ENCODE measurements around the gene RABAC1. TPM values are rescaled to one million over a fixed set of nuclear protein-coding genes. Genes with fewer than 3 reads are reported as not detected.
"Not testable (repeated sequence)": the region's sequence is repeated elsewhere in the genome, so short reads cannot be mapped to it uniquely, and the experiment has no call there.

RABAC1 gene
- total RNA-seq, 1 donor from 2014 or later: 360 TPM

DNA sequence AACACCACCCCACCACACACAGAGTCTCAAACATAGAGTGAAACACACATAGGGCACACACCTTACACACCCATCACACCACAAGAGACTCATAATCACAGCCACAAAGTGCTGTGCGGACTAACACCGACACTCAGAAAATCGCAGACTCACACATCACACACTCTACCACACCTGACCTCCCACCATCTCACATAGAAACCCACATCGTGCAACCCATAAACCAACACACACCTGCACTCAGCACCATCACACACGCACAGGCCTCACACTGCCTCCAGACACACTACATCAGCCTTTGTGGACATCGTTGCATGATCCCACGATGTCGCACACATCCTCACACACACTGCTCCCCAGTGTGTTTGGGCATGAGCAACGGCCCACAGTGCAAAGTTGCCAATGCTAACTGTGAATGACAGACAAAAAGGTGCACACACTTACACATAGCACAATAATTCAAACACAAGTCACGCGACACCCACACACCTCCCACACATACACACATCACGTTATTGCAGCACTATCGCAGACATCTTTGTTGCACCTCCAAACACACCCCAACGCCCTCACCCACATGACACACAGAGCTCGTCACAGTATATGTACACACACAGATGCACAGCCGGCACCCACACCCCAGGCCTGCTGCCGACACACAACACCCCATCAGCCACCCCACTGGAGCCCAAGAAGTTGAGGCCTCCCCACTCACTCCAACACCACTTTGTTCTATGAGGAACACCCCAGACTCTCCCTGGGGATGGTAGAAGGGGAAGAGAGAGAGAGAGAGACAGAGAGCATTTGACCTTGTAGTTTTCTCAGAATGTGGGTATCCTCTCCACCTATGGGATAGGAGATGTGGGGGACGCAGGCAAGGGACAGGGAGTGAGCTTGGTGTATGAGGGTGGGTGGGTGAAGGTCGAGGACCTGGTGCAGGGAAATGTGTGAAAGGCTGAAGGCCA lies 36.2 kb upstream of the RABAC1 start:
- no peak for DNase-seq (ENCODE audit: low spot score in 2 of 2)
- H3K9me3 ChIP-seq: no peaks in the 10 kb centered on the region
- intact Hi-C loops (cut with DNase I): no loop called here
- TF ChIP-seq, protein P1, sequence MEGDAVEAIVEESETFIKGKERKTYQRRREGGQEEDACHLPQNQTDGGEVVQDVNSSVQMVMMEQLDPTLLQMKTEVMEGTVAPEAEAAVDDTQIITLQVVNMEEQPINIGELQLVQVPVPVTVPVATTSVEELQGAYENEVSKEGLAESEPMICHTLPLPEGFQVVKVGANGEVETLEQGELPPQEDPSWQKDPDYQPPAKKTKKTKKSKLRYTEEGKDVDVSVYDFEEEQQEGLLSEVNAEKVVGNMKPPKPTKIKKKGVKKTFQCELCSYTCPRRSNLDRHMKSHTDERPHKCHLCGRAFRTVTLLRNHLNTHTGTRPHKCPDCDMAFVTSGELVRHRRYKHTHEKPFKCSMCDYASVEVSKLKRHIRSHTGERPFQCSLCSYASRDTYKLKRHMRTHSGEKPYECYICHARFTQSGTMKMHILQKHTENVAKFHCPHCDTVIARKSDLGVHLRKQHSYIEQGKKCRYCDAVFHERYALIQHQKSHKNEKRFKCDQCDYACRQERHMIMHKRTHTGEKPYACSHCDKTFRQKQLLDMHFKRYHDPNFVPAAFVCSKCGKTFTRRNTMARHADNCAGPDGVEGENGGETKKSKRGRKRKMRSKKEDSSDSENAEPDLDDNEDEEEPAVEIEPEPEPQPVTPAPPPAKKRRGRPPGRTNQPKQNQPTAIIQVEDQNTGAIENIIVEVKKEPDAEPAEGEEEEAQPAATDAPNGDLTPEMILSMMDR (IDR thresholded peaks at IDR 0.05): no peak
- H3K36me3 ChIP-seq: no peaks in the 10 kb centered on the region
- H3K27ac ChIP-seq: no peak overlapping the region
- peaks cover 0 to 6% of the 10 kb centered on the region in 2 donors for H3K4me1 ChIP-seq
- H3K27me3 ChIP-seq: peaks cover 12% of the 10 kb centered on the region
- H3K4me3 ChIP-seq: no peak overlapping the region

DNA sequence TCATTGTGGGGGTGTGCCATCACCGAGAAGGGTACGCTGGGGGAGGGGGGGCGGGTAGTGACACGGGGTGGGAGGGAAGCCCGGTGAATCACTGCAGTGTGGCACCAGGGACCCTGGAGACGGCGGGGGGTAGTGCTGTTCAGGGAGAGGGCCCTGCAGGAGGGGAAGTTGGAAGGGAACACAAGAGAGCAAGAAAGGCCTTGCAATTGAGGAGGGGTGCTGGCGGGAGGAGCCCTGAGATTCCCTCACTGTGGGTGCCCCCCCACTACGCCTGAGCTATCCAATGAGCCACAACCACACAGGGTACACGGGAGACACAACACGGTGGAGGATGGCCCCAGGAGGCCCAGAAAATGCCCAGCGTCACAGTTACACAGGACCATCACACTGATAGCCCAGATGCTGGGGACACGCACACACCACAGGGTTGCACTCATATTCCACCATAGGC lies 35.4 kb upstream of the RABAC1 start:
- TF ChIP-seq, protein P1 (IDR thresholded peaks at IDR 0.05): no peak
- Histone ChIP-seq H3K4me1 (peaks cover 0 to 6% of the 10 kb centered on the region in 2 donors), H3K27ac (no peak overlapping the region), H3K9me3 (no peaks in the 10 kb centered on the region), H3K4me3 (peak overlapping the region; percentile 42 to 54), H3K27me3 (peaks cover 12% of the 10 kb centered on the region), H3K36me3 (no peaks in the 10 kb centered on the region)
- no peak for DNase-seq (ENCODE audit: low spot score in 2 of 2)
- intact Hi-C loops (cut with DNase I): no loop called here

DNA sequence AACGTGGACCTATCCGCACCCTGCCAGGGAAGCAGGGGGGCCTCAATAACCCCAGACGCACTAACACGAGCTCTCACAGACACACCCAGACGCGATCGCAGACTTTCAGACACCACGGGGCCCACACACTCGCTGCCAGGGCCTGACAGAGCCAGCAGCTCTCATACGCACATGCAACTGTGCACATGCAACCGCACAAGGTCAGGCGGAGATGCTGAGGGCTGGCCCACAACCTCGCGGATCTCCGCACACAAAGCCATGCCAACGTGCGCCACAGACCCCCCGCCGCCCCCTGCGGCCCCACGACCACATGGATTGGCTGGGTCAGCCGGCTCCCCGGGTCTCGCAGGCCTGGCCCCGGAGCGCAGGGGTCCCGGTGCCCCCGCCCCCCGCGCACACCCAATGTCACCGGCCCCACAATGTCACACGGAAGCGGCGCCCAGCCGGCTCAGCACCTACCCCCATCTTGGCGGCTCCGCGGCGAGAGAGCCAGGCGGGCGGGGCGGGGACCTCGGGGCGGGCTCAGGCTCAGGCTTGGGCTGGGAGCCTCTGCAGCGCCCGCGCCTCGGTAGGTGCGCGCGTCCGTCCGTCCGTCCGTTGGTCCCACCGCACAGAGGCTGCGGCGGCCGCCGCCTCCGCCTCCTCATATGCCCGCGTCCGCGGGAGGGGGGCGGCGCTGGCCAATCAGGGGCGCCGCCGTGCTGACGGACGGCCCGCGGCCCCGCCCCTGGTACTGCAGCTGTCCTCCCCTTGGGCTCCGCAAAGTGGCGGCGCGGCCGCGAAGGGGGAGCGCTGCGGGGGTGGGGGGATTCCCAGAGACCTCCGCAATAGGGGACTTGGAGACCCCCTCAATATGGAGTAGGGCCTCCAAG lies 34.7 kb upstream of the RABAC1 start, which contains the start of gene ATP1A3:
Gene ATP1A3, minus strand, starts transcription at position 619 of the 872 bp plus-strand sequence. Its CDS starts 154 bp downstream, at position 465.
- Histone ChIP-seq H3K4me1 (peaks cover 0 to 6% of the 10 kb centered on the region in 2 donors), H3K4me3 (peak within 1 kb of the TSS; percentile 42 to 54), H3K36me3 (no peaks in the 10 kb centered on the region), H3K27ac (no peak within 1 kb of the TSS), H3K27me3 (peaks cover 12% of the 10 kb centered on the region), H3K9me3 (no peaks in the 10 kb centered on the region)
- TF ChIP-seq, protein P1 (IDR thresholded peaks at IDR 0.05): no peak
- DNase-seq (ENCODE audit: low spot score in 2 of 2): no peak
- intact Hi-C loops (cut with DNase I): no loop called here

DNA sequence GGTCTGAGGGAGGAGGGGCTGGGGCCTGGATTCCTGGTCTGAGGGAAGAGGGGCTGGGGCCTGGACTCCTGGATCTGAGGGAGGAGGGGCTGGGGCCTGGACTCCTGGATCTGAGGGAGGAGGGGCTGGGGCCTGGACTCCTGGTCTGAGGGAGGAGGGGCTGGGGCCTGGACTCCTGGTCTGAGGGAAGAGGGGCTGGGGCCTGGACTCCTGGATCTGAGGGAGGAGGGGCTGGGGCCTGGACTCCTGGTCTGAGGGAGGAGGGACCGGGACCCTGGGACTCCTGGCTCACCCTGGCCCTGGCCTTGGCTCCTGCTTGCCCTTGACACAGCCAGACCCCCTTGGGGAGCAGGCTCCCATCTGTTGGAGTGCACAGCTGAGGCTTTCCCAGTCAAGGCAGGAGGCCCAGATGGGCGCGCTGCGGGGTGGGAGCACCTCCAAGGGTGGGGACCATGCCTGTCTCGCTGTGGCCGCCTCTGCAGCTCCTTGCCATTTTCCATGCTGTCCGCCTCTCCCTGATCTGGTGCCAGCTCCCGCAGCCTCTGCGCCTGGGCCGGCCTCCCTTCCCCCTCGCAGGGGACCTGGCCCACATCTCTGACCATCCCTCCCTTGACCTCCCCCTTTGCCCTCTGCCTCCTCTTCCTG lies 32.9 kb upstream of the RABAC1 start:
- intact Hi-C loops (cut with DNase I); H3K9me3 ChIP-seq; H3K27ac ChIP-seq; DNase-seq (ENCODE audit: low spot score in 2 of 2); H3K4me3 ChIP-seq; H3K4me1 ChIP-seq; H3K36me3 ChIP-seq: not testable (repeated sequence)
- H3K27me3 ChIP-seq: peaks cover 12% of the 10 kb centered on the region

DNA sequence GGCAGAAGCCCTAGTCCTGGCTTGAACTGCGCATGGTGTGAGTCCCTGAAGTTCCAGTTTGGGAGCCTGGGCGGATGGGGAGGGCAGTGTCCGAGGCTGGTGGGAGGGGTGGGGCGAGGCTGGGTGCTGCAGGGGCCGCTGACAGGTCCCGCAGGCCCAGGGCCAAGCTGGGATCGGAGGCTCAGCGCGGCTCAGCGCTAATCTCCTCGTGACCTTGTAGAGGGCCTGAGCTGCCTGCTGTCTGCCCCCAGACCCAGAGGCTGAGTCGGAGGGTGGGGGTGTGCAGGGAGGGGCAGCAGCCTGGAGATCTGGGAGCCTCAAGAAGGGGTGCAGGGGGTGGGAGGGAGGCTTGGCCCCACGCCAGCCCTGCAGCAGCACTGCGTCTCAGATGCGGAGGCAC lies 31.9 kb upstream of the RABAC1 start:
- DNase-seq (ENCODE audit: low spot score in 2 of 2): no peak
- no peaks in the 10 kb centered on the region for H3K9me3 ChIP-seq
- no peak overlapping the region for H3K4me3 ChIP-seq
- intact Hi-C loops (cut with DNase I): no loop called here
- TF ChIP-seq, protein P1 (IDR thresholded peaks at IDR 0.05): no peak
- H3K4me1 ChIP-seq: peaks cover 0 to 6% of the 10 kb centered on the region in 2 donors
- H3K27ac ChIP-seq: no peak overlapping the region
- peaks cover 12% of the 10 kb centered on the region for H3K27me3 ChIP-seq
- no peaks in the 10 kb centered on the region for H3K36me3 ChIP-seq

Measured in ascending aorta (tissue), 2 donors.